T-helper 22 cell (primary cell): ENCODE results near the gene ATP6AP2.
"Not testable (repeated sequence)": the region's sequence is repeated elsewhere in the genome, so short reads cannot be mapped to it uniquely, and the experiment has no call there.

Source experiments
- DNase-seq: peaks from one replicate; pipeline ENCODE4 v3.0.0-alpha.2; 2020; ENCODE audit warnings: low read depth

The ATP6AP2 gene

GRCh38 chrX:40580537-40581335, at the start of gene ATP6AP2:
ATP6AP2 (plus strand) TSS chrX:40580970; CDS start chrX:40581066, 96 bp downstream.
- peak; percentile 86 for DNase-seq

- DNase-seq = no peak
Measured at GRCh38 chrX:40531056-40531826, 49.5 kb upstream of the ATP6AP2 start.

- no peak for DNase-seq
Measured at GRCh38 chrX:40537310-40537709, 43.5 kb upstream of the ATP6AP2 start.

GRCh38 chrX:40538406-40538805, 42.4 kb upstream of the ATP6AP2 start:
- no peak for DNase-seq

GRCh38 chrX:40539214-40540142, 41.3 kb upstream of the ATP6AP2 start:
- DNase-seq = peak; percentile 37

- no peak for DNase-seq
Measured at GRCh38 chrX:40542208-40542607, 38.6 kb upstream of the ATP6AP2 start.

GRCh38 chrX:40542972-40543371, 37.8 kb upstream of the ATP6AP2 start:
- no peak for DNase-seq

GRCh38 chrX:40543661-40544328, 37.0 kb upstream of the ATP6AP2 start:
- DNase-seq = no peak

- DNase-seq = no peak
Measured at GRCh38 chrX:40544343-40545266, 36.2 kb upstream of the ATP6AP2 start.

- no peak for DNase-seq
Measured at GRCh38 chrX:40546870-40547269, 33.9 kb upstream of the ATP6AP2 start.

GRCh38 chrX:40550066-40550465, 30.7 kb upstream of the ATP6AP2 start:
- DNase-seq = no peak

GRCh38 chrX:40552768-40553167, 28.0 kb upstream of the ATP6AP2 start:
- DNase-seq = no peak

GRCh38 chrX:40558590-40558989, 22.2 kb upstream of the ATP6AP2 start:
- no peak for DNase-seq

- no peak for DNase-seq
Measured at GRCh38 chrX:40563784-40564183, 17.0 kb upstream of the ATP6AP2 start.

- DNase-seq = no peak
Measured at GRCh38 chrX:40564447-40564846, 16.3 kb upstream of the ATP6AP2 start.

GRCh38 chrX:40570346-40571093, 10.2 kb upstream of the ATP6AP2 start:
- DNase-seq = no peak

GRCh38 chrX:40571164-40571563, 9.6 kb upstream of the ATP6AP2 start:
- DNase-seq = not testable (repeated sequence)

- DNase-seq = no peak
Measured at GRCh38 chrX:40571600-40571999, 9.2 kb upstream of the ATP6AP2 start.

- DNase-seq = no peak
Measured at GRCh38 chrX:40573763-40574162, 7.0 kb upstream of the ATP6AP2 start.

GRCh38 chrX:40575411-40575810, 5.4 kb upstream of the ATP6AP2 start:
- DNase-seq = not testable (repeated sequence)
